Nephron (organoid): ENCODE data around the gene PLPP4.

Source experiments
- H3K27ac Mint-ChIP-seq, 3 experiments: 2 replicates each; pipeline ENCODE4 v1.8.0; 2020; ENCODE audit warnings: mixed read lengths in 3 of 3, mild to moderate bottlenecking in 2 of 3, moderate library complexity in 1 of 3
- H3K27me3 Mint-ChIP-seq: 2 replicates; pipeline ENCODE4 v1.8.0; 2021; ENCODE audit warnings: low read depth, mild to moderate bottlenecking, moderate library complexity, mixed read lengths
- H3K36me3 Mint-ChIP-seq: 2 replicates; pipeline ENCODE4 v1.8.0; 2020; ENCODE audit warnings: low read depth, mixed read lengths
- H3K4me1 Mint-ChIP-seq: 2 replicates; pipeline ENCODE4 v1.8.0; 2020; ENCODE audit warnings: mixed read lengths
- H3K4me3 Mint-ChIP-seq, 3 experiments: 2 replicates each; pipeline ENCODE4 v1.8.0; 2020; ENCODE audit warnings: mild to moderate bottlenecking in 3 of 3, mixed read lengths in 3 of 3, moderate library complexity in 2 of 3
- H3K9me3 Mint-ChIP-seq: 2 replicates; pipeline ENCODE4 v1.8.0; 2020; ENCODE audit warnings: mixed read lengths
- CTCF ChIP-seq, 3 experiments: fragments of 200-600 bp; sonication (generic); IDR thresholded peaks; one replicate each; pipeline ENCODE4 v1.5.0; 2021; ENCODE audit warnings: antibody characterized with exemption in 3 of 3; ENCODE audit not compliant: unreplicated experiment in 3 of 3

PLPP4 gene

GRCh38 chr10:120541984-120542383 is 85.0 kb downstream of the PLPP4 start:
- Mint-ChIP-seq H3K27me3 (peaks cover 23% of the 10 kb centered on the region), H3K4me1 (no peaks in the 10 kb centered on the region), H3K27ac (no peak overlapping the region), H3K9me3 (peaks cover 2% of the 10 kb centered on the region), H3K4me3 (no peak overlapping the region), H3K36me3 (no peaks in the 10 kb centered on the region)
- TF ChIP-seq CTCF (IDR thresholded peaks at IDR 0.05; ENCODE audit: unreplicated experiment in 3 of 3), result no peak

- TF ChIP-seq CTCF (IDR thresholded peaks at IDR 0.05; ENCODE audit: unreplicated experiment in 3 of 3), result no peak
- no peak overlapping the region for H3K4me3 Mint-ChIP-seq
- no peak overlapping the region for H3K27ac Mint-ChIP-seq
- H3K9me3 Mint-ChIP-seq, result peaks cover 2% of the 10 kb centered on the region
- H3K4me1 Mint-ChIP-seq, result no peaks in the 10 kb centered on the region
- no peaks in the 10 kb centered on the region for H3K36me3 Mint-ChIP-seq
- peaks cover 23% of the 10 kb centered on the region for H3K27me3 Mint-ChIP-seq
Measured at GRCh38 chr10:120542591-120542990, 85.6 kb downstream of the PLPP4 start.

- no peak overlapping the region for H3K4me3 Mint-ChIP-seq
- H3K36me3 Mint-ChIP-seq, result no peaks in the 10 kb centered on the region
- no peak overlapping the region for H3K27ac Mint-ChIP-seq
Measured at GRCh38 chr10:120543291-120543690, 86.3 kb downstream of the PLPP4 start.

GRCh38 chr10:120548210-120548609 is 91.2 kb downstream of the PLPP4 start:
- TF ChIP-seq CTCF (IDR thresholded peaks at IDR 0.05; ENCODE audit: unreplicated experiment in 3 of 3), result no peak
- H3K4me3 Mint-ChIP-seq, result no peak overlapping the region
- peaks cover 19% of the 10 kb centered on the region for H3K27me3 Mint-ChIP-seq
- H3K27ac Mint-ChIP-seq, result no peak overlapping the region
- no peaks in the 10 kb centered on the region for H3K4me1 Mint-ChIP-seq
- H3K36me3 Mint-ChIP-seq, result no peaks in the 10 kb centered on the region
- peaks cover 4% of the 10 kb centered on the region for H3K9me3 Mint-ChIP-seq

More at GRCh38 chr10:120543291-120543690, 86.3 kb downstream of the PLPP4 start:
- TF ChIP-seq CTCF (IDR thresholded peaks at IDR 0.05; ENCODE audit: unreplicated experiment in 3 of 3), result no peak
- Mint-ChIP-seq H3K4me1 (no peaks in the 10 kb centered on the region), H3K9me3 (no peaks in the 10 kb centered on the region), H3K27me3 (peaks cover 23% of the 10 kb centered on the region)

- Mint-ChIP-seq H3K36me3 (no peaks in the 10 kb centered on the region), H3K27ac (no peak overlapping the region), H3K27me3 (peaks cover 5% of the 10 kb centered on the region), H3K4me3 (no peak overlapping the region), H3K4me1 (no peaks in the 10 kb centered on the region), H3K9me3 (peaks cover 12% of the 10 kb centered on the region)
- no peak for TF ChIP-seq CTCF (IDR thresholded peaks at IDR 0.05; ENCODE audit: unreplicated experiment in 3 of 3)
Measured at GRCh38 chr10:120552262-120552661, 95.2 kb downstream of the PLPP4 start.

GRCh38 chr10:120553911-120554310 is 96.9 kb downstream of the PLPP4 start:
- H3K9me3 Mint-ChIP-seq, result peaks cover 12% of the 10 kb centered on the region
- no peak overlapping the region for H3K27ac Mint-ChIP-seq
- no peak overlapping the region for H3K4me3 Mint-ChIP-seq
- TF ChIP-seq CTCF (IDR thresholded peaks at IDR 0.05; ENCODE audit: unreplicated experiment in 3 of 3), result no peak
- no peaks in the 10 kb centered on the region for H3K4me1 Mint-ChIP-seq
- H3K36me3 Mint-ChIP-seq, result no peaks in the 10 kb centered on the region
- H3K27me3 Mint-ChIP-seq, result peaks cover 5% of the 10 kb centered on the region
